Stimulated activated CD4-positive, alpha-beta T cell treated with anti-CD3 and anti-CD28 coated beads, Interleukin-2, amount 100 ng/mL, for 24 hours (primary cell): ENCODE data around the gene KIAA1210.

Experiments
- DNase-seq, 2 donors: peaks; one replicate each; pipeline ENCODE4 v3.0.0-alpha.2; 2020

The KIAA1210 gene

DNA sequence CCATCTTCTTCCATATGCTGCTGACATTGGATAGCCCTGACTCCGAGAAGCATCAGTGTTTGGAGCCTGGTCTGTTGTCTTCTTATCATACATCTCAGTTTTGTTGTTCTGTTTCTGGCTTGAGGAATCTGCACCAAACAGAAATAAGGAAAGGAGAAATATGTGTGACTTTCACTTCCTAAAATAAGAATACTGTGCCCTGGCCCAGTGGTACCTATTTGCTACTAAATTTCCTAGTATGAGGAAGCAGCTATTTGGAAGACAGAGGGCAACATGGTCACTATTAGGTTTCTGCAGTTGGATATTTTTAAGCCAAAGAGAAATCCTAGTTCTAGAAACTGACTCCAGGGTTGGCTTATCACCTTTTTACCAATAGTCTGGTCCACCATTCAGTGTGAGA is 38.0 kb downstream of the KIAA1210 start:
- no peak for DNase-seq

DNA sequence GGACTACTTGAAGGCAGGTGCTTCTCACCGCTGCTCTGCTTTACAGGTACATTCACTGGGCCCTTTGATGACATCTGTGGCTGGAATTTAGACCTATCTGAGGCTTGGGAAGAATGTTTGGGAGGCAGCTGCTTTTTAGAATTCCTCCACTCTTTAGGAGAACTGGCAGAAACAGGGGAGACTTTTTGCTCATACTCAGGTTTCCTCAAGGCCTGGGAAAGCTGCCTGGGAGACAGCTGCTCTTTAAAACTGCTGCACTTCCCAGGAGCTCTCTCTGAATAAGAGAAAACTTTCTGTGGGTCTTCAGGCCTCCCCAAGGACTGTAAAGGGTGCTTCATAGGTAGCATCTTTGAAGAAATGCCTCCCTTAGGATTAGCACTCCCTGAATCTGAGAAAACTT is 40.5 kb downstream of the KIAA1210 start:
- no peak for DNase-seq

- no peak for DNase-seq
Measured at GRCh38 chrX:119084766-119085165, 42.8 kb downstream of the KIAA1210 start.

DNA sequence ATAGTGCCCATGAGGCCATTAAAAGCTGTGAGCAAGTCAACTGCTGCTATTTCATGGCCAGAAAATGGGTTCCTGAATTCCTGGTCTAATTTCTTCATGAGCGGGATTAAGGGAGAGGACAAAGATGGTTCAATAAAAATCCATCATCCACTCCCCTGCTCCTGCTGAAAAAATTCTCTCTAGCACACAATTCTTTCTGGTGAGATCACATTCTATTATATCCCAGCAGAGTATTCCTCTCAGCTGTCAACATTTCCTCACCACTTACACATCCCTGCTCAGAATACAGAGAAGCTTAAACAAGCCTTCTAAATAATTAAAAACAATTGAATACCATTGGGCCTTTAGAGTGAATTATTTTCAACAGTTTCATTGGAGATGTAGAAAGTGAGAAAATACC is 45.3 kb downstream of the KIAA1210 start:
- no peak for DNase-seq

DNA sequence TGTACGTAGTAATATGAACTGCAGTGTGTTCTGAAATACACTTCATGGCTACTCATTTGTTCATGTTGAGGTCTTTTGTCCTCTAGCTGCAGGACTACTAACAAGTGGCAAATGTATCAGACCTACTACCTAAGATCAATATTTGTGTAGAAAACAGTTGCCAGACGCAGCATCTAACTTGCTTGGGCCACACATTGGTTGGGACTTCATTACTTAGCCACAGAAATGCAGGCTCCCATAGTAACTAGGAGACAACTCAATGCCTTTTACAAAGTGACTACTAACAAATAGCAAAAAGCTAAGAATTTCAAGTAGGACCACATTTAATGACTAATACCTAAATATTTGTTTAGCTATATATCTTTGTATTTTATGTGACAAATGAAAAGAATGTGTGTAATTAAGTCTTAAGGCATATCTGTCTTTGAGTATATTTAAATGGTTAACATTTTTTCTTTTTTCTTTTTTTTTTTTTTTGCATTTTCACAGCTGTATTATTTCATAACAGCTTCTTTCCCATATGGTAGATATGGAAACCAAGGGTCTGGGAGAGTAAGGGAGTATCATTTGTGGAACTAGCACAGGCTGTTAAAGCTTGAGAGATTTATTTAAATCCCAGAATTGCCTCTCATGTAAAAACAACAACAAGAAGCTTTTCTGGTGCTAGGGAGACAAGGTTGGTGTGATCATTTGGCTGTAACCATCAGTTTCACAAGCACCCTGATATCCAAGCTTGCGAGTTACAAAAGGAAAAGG is 52.2 kb downstream of the KIAA1210 start:
- DNase-seq, result no peak

GRCh38 chrX:119073911-119074310 is 53.7 kb downstream of the KIAA1210 start:
- no peak for DNase-seq

DNA sequence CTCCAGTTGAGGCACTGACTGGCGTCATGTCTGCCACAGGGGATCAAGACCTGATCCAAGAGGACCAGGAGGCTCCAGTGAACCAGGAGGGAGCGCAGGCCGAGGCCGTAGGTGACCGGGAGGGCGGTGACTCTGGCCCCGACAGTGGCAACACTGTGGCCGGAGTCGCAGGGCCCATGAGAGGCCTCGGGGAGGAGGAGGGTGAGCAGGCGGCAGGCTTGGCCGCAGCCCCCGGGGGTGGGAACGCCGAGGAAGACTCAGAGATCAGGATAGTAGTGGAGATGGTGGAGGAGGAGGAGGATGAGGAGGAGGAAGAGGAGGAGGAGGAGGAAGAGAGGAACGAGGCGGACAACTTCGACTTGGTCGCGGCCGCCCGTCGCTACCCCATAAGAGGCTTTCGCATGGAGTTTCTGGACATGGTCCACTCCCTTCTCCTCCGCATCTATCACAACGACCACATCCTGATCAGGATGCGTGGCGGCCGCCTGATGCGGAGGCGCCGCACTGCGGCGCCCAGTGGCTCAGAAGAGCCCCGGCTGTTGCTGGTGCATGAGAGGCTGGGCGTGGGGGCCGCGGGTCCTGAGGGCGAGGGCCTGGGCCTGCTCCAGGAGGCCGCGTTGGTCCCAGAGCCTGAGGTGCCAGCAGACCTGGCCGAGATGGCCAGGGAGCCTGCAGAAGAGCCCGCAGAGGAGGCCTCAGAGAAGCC is 54.3 kb downstream of the KIAA1210 start:
- no peak for DNase-seq

DNA sequence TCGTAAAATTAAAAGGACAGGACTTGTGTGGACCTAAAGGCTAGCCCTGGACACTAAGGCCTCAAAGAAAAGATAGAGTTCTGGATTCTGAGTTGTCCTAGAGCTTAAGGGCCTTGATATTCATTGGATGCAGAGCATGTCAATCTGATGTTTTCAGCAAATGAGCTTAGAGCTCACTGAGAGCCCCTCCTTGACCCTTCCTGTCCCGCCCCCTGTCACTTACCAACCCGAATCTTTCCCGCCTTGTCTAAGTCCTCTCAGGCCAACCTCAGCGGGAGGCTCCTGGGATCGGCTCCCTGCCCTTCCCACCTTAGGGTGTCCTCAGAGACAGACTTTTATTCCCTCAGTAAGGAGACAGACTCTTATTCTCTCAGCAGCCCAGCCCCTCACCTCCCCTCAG is 54.9 kb downstream of the KIAA1210 start, which contains the start of gene CT47C1:
CT47C1 (plus strand) TSS at position 250 of the 400 bp plus-strand sequence. CDS start 233 bp downstream, outside the sequence.
- no peak for DNase-seq

- DNase-seq, result no peak
Measured at GRCh38 chrX:119071381-119071780, 56.2 kb downstream of the KIAA1210 start.

DNA sequence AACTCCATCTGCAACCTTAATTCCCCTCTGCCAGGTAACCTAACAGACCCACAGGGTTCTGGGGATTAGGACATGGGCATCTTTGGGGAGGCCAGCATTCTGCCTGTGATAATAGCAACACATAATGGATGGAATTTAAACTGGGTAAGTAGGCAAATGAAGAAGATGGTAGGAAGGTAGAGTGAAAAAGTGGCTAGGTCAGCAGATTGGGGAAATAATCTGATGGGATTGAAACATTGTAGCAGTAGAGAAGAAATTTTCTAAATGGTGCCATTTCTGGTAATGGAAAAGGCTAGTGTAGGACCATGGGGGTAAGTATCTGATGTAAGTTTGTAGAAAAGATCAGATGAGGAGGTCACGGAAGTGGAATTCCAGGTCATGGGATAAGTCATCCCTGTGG is 57.9 kb downstream of the KIAA1210 start:
- no peak for DNase-seq

- DNase-seq, result no peak
Measured at GRCh38 chrX:119069128-119069527, 58.5 kb downstream of the KIAA1210 start.

GRCh38 chrX:119067023-119067739 is 60.4 kb downstream of the KIAA1210 start:
- peak; percentile 44 to 57 for DNase-seq

GRCh38 chrX:119063428-119063827 is 64.2 kb downstream of the KIAA1210 start:
- no peak for DNase-seq

DNA sequence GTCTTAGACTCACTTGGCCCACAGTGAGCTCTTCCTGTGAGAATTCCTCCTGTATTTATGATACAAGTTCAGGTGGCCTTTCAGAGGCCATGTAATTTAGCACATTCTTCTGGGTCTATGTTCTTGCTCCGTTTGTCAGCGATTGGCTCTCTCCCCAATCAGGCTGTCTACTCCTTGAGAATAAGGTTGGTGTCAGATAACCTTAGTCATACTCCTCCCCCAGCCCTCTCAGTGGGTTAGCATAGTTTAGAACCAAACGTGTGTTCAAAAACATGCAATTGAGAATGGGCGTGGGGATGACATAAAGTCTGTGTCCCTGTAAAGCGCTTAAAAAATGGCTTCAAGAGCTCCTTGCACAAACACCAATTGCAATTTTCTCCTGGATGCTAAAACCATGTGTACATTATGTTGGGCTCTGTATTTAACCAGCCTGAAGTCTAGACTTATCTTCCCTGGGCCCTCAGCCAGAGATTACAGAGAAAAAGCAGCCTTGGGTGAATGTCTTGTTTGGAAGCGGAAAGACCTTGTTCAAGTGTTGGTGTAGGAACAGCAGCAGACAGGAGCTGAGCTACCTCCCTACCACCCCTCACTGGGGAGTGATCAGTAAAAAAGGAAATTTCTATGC is 64.8 kb downstream of the KIAA1210 start:
- no peak for DNase-seq

- DNase-seq, result no peak
Measured at GRCh38 chrX:119055687-119056086, 71.9 kb downstream of the KIAA1210 start.

GRCh38 chrX:119045884-119046283 is 81.7 kb downstream of the KIAA1210 start:
- no peak for DNase-seq

DNA sequence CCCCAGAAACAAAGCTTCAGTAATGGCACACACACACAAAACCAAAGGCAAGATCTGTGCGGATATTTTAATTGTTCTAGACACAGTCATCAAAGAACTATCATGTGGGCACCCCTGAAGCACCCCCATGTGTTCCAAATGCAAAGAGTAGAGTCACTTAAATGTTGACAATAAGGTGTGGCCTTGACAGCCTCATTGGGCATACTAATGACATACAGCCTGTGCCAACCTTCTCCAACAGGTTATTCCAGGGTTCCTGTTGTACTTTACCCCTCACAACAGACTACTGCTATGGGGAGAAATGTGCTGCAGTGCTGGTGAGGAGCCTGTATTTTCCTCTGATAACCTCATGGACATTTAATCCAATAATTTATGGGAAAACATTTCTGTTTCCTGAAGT is 84.6 kb downstream of the KIAA1210 start:
- DNase-seq, result no peak

- no peak for DNase-seq
Measured at GRCh38 chrX:119042040-119042439, 85.6 kb downstream of the KIAA1210 start.

GRCh38 chrX:119041175-119041574 is 86.4 kb downstream of the KIAA1210 start:
- no peak for DNase-seq

GRCh38 chrX:119040432-119040831 is 87.2 kb downstream of the KIAA1210 start:
- no peak for DNase-seq

GRCh38 chrX:119036107-119037029 is 91.2 kb downstream of the KIAA1210 start:
- no peak for DNase-seq

- DNase-seq, result no peak
Measured at GRCh38 chrX:119030990-119031389, 96.6 kb downstream of the KIAA1210 start.
